ENCODE measurements around the gene ZNF334. TPM values are rescaled to one million over a fixed set of nuclear protein-coding genes. Genes with fewer than 3 reads are reported as not detected.
A peak's percentile ranks its signal among the peaks of the same experiment; 100 is the strongest.

Gene ZNF334
- total RNA-seq, 1 experiment from 2014 or later: 19.5 TPM

- no peaks in the 10 kb centered on the region for H3K27me3 ChIP-seq (ENCODE audit: insufficient read depth, low read length)
- H3K4ac ChIP-seq (ENCODE audit: low read depth, low read length): no peak overlapping the region
- H3K23me2 ChIP-seq (ENCODE audit: insufficient read length, low read depth, low read length, poor library complexity, severe bottlenecking): no peaks in the 10 kb centered on the region
- H3K36me3 Mint-ChIP-seq (ENCODE audit: insufficient read depth in 1 of 3, low read depth in 3 of 3): no peaks in the 10 kb centered on the region
- H3T11ph ChIP-seq (ENCODE audit: low read length): no peak overlapping the region
- DNase-seq: no peak
- no peak overlapping the region for H2BK120ac ChIP-seq (ENCODE audit: low read depth, low read length, poor library complexity, severe bottlenecking)
- H3K4me3 Mint-ChIP-seq: no peak overlapping the region
- H3K27ac ChIP-seq (ENCODE audit: insufficient read length, low read depth, low read length): no peak overlapping the region
- no peak overlapping the region for H3K56ac ChIP-seq (ENCODE audit: insufficient read length, low read depth, low read length)
- H3K18ac ChIP-seq (ENCODE audit: insufficient read length, low read depth, low read length): no peak overlapping the region
- peaks cover 60 to 67% of the 10 kb centered on the region in 2 experiments for H3K4me1 Mint-ChIP-seq
- no peak overlapping the region for H3K9ac ChIP-seq (ENCODE audit: extremely low read depth, insufficient read length, low read length)
- H4K5ac ChIP-seq (ENCODE audit: insufficient read length, low read depth, low read length): no peak overlapping the region
- H2AK5ac ChIP-seq (ENCODE audit: insufficient read length, low read length): no peak overlapping the region
- no peaks in the 10 kb centered on the region for H4K20me1 ChIP-seq (ENCODE audit: control insufficient read depth, insufficient read depth, insufficient read length)
- H2BK5ac ChIP-seq (ENCODE audit: insufficient read length, low read length): no peak overlapping the region
- H3K9me3 Mint-ChIP-seq: no peaks in the 10 kb centered on the region
- no peak overlapping the region for H2AFZ ChIP-seq (ENCODE audit: low read length)
- no peak overlapping the region for H2BK12ac ChIP-seq (ENCODE audit: insufficient read length, low read depth, low read length)
- no peak overlapping the region for H2BK15ac ChIP-seq (ENCODE audit: low read depth, low read length)
- H3K27me3 Mint-ChIP-seq (ENCODE audit: low read depth): no peaks in the 10 kb centered on the region
- no peak overlapping the region for H3K23ac ChIP-seq (ENCODE audit: insufficient read length, low read depth, low read length)
- H3K4me2 ChIP-seq (ENCODE audit: insufficient read depth, insufficient read length, low read length): no peak overlapping the region
- H3K4me1 ChIP-seq (ENCODE audit: insufficient read depth, low read length): peaks cover 6% of the 10 kb centered on the region; the same call in 1 of the 2 replicates
- no peak for TF ChIP-seq CTCF (conservative IDR thresholded peaks at IDR 0.05)
- no peak overlapping the region for H4K91ac ChIP-seq (ENCODE audit: insufficient read length, low read depth, low read length)
- H3K14ac ChIP-seq (ENCODE audit: insufficient read depth, low read length): no peak overlapping the region
- H3K79me1 ChIP-seq (ENCODE audit: insufficient read depth, low read depth, low read length, poor library complexity, severe bottlenecking): no peaks in the 10 kb centered on the region
- no peak overlapping the region for H2BK20ac ChIP-seq (ENCODE audit: low read depth, low read length, poor library complexity, severe bottlenecking)
- WGBS (ENCODE audit: extremely low coverage, insufficient read length, low lambda C conversion rate): no CpG with 5 or more reads among the region's 4 CpGs
- no peaks in the 10 kb centered on the region for H3K9me3 ChIP-seq (ENCODE audit: control insufficient read depth, low read depth, low read length)
- peak overlapping the region; percentile 53 to 94 (median 93); a peak in 6 of 7 replicates for H3K27ac Mint-ChIP-seq
- H3K79me2 ChIP-seq (ENCODE audit: insufficient read depth, low read length): no peaks in the 10 kb centered on the region
- H4K8ac ChIP-seq (replicated peaks; ENCODE audit: insufficient read length, low read depth, low read length): no peak overlapping the region
Measured at GRCh38 chr20:46552460-46553420, 39.4 kb upstream of the ZNF334 start.

Data from H9 (cell line).